OCI-LY3 (cell line): ENCODE measurements around the gene SRC.

ENCODE experiments used
- EZH2phosphoT487 ChIP-seq: fragments of 200-600 bp; shearing (Covaris generic); IDR thresholded peaks from 2 replicates; pipeline ENCODE4 v1.6.1; 2018; ENCODE audit warnings: antibody characterized with exemption, mixed run types, low read depth
- TF ChIP-seq, protein P1 (sequence below): fragments of 200-600, 300-600 bp; sonication (generic); IDR thresholded peaks from 2 replicates; pipeline ENCODE4 v1.5.1; 2014; ENCODE audit warnings: antibody characterized with exemption, low read length, low read depth

DNA sequence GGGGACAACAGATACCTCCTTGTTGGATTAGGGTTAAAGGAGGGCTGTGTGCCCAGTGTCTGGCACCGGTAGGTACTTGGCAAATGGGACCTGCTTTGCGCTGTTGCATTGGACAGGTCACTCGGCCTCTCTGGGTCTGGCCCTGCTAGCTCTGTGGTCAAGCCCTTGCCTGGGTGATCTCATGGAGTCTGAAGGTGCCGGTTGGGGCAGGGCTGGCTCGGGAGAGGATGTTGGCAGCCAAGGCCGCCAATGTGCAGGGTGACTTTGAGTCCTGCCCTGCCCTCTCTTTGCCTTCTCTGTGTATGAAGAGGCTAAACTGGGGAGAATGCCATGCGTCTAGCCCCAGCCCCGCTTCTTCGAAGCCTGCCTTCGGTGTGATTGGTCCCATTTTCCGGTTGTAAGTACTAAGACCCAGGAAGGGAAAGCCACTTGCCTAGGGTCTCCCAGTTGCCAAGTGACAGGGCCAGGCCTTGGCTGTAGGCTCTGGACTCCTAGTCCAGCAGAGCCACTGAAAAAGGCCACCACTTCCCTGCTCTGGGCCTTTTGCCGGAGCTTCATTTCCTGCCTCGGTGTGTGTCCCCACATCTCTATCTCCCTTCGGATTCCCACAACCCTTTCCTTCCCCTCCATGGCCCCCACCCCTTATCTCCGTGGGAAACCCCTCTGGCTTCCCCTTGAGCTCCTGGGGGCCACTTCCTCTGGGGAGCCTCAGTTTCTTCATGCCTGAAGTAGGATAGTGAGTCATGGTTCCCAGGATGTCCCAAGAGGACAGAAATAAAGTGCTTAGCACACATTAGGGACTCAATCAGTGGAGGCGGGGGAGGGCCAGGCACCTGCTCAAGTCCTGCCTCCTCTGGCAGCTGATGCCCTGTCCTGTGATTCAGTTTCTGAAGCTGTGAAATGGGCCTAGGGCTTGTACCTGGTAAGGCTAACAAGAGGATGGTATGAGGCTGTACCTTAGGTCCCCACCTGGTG is 3.9 kb downstream of the SRC start:
- TF ChIP-seq, protein P1, sequence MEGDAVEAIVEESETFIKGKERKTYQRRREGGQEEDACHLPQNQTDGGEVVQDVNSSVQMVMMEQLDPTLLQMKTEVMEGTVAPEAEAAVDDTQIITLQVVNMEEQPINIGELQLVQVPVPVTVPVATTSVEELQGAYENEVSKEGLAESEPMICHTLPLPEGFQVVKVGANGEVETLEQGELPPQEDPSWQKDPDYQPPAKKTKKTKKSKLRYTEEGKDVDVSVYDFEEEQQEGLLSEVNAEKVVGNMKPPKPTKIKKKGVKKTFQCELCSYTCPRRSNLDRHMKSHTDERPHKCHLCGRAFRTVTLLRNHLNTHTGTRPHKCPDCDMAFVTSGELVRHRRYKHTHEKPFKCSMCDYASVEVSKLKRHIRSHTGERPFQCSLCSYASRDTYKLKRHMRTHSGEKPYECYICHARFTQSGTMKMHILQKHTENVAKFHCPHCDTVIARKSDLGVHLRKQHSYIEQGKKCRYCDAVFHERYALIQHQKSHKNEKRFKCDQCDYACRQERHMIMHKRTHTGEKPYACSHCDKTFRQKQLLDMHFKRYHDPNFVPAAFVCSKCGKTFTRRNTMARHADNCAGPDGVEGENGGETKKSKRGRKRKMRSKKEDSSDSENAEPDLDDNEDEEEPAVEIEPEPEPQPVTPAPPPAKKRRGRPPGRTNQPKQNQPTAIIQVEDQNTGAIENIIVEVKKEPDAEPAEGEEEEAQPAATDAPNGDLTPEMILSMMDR: no peak
- no peak for TF ChIP-seq EZH2phosphoT487
